ENCODE data around the gene ZNF362.

The ZNF362 gene

DNA sequence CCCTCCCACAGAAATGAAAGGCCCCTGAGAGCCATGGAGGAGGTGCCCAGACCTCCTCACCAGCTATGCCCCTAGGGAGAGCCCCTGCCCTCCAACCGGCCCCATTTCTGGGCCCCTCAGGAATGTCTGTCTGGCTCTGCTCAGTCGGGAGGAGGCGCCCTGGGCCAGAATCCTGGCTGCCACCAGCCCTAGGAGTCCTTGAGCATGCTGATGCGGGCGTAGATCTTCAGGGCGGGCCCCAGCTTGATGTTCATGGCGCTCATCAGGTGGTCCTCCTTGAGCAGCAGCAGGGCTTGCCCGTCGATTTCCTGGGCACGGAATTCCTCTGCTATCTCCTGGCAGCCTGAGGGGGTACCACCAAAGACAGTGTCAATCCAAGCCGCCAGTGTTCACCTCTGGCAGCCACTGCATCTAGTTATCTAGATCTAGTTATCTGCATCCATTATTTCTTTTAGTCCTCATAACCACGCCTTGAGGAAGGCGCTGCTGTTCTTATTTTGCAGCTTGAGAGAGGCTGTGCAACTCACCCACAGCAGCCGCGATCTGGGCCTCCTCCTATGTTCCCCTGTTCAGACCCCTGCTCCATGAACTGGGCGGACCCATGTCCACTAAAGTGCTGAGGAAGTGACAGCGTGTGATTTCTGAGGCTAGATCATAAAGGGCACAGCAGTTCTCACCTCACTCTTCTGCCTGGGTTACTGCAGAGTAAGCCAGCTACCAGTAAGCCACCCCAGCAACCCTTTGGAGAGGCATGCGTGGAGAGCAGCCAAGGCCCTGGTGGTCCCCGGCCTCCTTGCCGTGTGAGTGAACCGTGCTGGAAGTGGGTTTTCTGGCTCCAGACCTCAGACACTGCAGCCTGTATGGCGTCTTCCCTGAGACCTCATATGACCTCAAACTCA is 68.6 kb downstream of the ZNF362 start:
- DNase-seq (ENCODE audit: low read depth) = no peak

DNA sequence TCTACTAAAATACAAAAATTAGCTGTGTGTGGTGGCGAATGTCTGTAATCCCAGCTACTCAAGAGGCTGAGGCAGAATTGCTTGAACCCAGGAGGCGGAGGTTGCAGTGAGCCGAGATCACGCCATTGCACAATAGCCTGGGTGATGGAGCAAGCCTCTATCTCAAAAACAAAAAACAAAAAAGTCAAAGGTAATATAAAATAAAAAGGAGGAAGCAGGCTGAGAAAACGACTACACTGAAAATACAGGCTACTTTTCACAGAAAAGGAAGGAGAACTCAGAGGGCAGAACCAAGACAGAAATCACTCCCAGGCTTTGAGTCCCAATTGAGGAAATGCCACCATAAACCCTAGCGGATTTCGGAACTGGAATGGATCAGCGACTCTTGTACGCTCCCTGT is 70.5 kb downstream of the ZNF362 start:
- DNase-seq (ENCODE audit: low read depth) = no peak

GRCh38 chr1:33327587-33328325 is 71.5 kb downstream of the ZNF362 start:
- DNase-seq (ENCODE audit: low read depth) = peak; percentile 91

DNA sequence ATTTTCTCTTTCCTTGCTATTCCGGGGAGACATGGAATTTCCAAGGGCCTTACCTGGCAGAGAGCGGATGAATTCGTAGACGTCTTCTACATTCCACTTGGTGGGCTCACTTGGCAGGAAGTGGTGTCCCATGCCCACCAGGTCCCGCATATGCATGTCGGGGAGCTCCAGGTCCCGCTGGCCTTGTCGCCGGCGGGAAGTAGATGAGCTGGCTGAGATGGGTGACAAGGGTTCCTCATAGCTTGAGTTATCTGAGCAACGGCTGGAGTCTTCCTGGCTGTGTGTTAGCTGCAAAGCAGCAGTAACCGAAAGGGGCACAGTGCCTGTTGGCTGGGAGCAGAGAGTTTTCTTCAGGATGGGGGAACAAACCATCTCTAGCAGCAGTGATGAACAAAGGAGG is 72.5 kb downstream of the ZNF362 start:
- DNase-seq (ENCODE audit: low read depth) = no peak

DNA sequence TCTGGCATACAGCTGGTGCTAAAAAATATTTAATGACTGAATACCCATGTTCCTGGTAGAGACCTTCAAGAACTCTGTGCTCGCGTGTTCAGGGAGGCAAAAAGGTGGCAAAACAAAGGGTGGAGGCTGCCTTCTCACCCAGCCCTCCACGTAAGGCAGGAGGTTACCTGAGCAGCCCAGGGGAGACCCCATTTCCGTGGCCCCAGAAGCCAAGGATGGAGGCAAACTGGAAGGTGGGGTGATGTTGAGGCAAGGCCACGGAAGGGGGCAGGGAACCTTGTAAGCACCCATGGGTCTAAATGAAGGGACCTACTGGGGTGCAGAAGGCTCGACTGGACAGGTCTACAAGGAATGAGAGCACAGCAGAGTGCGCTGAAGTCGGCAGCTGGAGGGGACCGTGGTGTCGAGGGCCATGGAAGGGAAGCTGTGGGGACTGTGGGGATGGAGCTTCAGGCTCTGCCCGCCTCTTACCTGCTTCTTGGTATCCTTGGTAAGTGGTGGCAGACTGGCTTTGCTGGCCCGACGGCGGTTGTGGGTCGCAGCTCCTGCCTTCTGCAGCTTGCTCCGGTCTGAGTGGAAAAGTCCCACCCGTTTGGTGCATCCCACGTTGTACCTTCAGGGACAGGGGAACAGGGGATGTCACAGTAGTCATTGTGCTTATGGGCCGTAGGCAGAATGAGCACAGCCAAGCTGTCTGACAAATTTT is 73.5 kb downstream of the ZNF362 start:
- no peak for DNase-seq (ENCODE audit: low read depth)

- no peak for DNase-seq (ENCODE audit: low read depth)
Observed at GRCh38 chr1:33330361-33330890, 74.1 kb downstream of the ZNF362 start.

DNA sequence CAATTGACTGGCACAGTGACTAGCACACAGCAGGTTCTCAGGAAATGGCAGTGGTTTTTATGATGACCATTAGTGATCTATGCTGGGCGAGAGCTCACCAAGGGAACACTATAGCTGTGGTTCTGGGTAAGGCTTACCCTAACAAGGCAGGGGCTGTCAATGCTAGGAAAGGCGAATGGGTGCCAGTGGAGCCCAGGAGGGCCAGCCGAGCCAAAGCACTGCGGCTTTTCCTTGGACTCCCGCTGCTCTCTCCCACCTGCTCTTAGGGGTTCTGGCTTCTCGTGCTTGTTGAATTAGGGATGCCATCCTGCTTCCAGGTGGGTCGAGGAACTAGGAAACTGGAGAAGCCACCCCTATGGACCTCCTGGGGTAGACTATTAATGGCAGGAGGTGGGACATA is 74.6 kb downstream of the ZNF362 start:
- DNase-seq (ENCODE audit: low read depth) = no peak

GRCh38 chr1:33331444-33332356 is 75.4 kb downstream of the ZNF362 start:
- no peak for DNase-seq (ENCODE audit: low read depth)

DNA sequence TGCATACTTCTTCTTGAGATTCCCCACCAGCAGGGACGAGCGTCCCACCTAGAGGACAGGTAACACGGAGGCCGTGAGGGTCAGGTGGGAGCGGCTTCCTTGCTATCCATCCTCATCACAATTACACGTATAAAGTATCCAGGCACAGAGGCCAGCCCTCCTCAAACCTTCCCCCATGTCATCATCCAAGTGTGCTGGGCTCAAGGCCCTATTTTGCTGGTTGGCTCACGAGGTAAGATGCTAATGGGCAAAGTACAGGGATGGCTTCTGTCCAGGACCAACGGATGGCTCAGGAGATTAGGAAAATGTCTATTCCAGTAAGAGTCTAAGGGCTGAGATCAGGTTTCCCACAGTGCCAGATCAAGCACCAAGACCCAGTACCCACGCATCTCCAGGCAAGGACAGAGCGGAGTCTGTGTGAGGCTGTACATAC is 76.1 kb downstream of the ZNF362 start:
- no peak for DNase-seq (ENCODE audit: low read depth)

- DNase-seq (ENCODE audit: low read depth) = no peak
Observed at GRCh38 chr1:33332881-33333280, 76.6 kb downstream of the ZNF362 start.

DNA sequence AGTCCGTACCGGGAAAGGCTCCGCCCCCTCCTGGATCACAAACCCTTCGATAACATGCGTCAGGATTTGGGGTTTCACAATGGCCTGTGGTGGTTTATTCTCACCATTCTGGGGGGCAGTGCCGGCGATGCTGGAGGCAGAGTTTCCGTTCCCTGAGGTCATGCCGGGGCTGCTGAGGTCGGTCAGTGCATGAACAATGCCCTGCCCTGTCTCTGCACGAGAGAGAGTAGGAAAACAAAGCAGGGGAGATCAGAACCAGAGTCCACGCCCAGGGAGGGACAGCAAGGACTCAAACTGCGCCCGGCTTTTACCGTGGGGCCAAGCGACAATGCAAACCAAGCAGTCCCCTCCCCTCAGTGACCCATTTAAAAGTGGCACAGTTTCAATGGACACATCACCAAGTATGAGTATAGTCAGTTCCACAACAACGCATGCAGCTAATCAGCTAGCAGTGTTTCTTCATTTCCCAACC is 77.8 kb downstream of the ZNF362 start:
- no peak for DNase-seq (ENCODE audit: low read depth)

DNA sequence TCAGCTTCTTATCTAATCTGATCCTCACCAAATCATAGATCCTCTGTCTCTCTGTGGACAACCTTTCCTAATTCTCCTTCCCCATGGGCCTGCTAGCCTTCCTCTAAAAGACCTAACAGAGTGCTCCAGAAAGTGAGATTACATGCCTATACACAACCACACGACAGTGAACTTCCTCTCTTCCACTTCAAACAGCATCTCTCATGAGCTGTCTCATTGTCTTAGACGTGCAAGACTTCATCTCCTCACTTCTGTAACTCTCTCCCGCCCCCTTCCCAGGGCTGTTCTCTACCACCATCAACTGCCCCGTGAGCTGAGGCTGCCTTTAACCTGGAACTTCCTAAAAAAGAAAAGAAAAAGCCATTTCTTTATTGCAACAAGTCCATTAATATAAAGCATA is 78.7 kb downstream of the ZNF362 start:
- no peak for DNase-seq (ENCODE audit: low read depth)

- no peak for DNase-seq (ENCODE audit: low read depth)
Observed at GRCh38 chr1:33336580-33336979, 80.3 kb downstream of the ZNF362 start.

- no peak for DNase-seq (ENCODE audit: low read depth)
Observed at GRCh38 chr1:33337441-33337840, 81.1 kb downstream of the ZNF362 start.

DNA sequence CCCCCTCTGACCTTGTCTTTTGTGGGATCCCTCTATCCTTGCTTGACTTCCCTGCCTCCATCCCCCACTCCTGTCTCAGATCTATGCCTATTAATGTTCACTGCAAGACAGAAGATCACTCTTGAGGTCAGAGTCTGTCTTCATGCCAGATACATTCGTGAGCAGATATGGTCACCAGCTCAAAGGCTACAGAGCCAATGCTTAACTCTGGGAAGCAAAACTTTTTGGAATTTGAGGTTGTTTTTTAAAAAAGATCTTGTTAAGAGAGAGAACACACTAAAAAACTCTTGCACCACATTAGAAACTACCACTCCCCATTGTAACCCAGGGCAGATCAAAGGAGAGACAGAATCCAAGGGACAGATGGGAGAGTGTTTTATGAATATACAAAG is 81.8 kb downstream of the ZNF362 start:
- DNase-seq (ENCODE audit: low read depth) = no peak

- DNase-seq (ENCODE audit: low read depth) = peak; percentile 60
Observed at GRCh38 chr1:33338440-33339211, 82.3 kb downstream of the ZNF362 start.

DNA sequence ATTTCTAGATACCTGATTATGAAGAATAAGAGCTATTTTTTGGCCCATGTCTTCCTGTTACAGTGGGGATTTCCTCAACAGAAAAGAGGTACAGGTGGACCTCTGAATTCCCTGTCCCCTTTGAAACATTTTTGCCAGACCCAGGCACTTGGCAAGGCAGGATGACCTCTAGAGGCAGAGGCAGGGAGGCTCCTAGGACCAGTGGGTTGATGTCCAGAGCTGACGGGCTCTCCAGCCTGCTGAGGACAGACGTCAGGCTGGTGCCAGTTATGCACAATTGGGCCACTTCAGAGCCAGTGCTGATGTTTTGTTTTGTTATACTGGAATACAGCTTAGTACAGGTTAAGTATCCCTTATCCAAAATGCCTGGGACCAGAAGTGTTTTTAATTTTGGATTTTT is 83.1 kb downstream of the ZNF362 start:
- DNase-seq (ENCODE audit: low read depth) = no peak

- DNase-seq (ENCODE audit: low read depth) = peak; percentile 42
Observed at GRCh38 chr1:33341190-33341589, 84.9 kb downstream of the ZNF362 start.

GRCh38 chr1:33342041-33342723 is 85.9 kb downstream of the ZNF362 start:
- peak; percentile 91 for DNase-seq (ENCODE audit: low read depth)

GRCh38 chr1:33343539-33343938 is 87.2 kb downstream of the ZNF362 start:
- DNase-seq (ENCODE audit: low read depth) = no peak

Data from HS-5 (cell line).